ENCODE measurements around the gene CAVIN4. TPM values are rescaled to one million over a fixed set of nuclear protein-coding genes. Genes with fewer than 3 reads are reported as not detected.

Gene CAVIN4
- total RNA-seq, 1 donor from 2014 or later: 0.62 TPM

- H3K36me3 Mint-ChIP-seq (ENCODE audit: low read depth): no peaks in the 10 kb centered on the region
- H3K9me3 Mint-ChIP-seq (ENCODE audit: low read depth): no peaks in the 10 kb centered on the region
- TF ChIP-seq CTCF (IDR thresholded peaks at IDR 0.05): peak; percentile 85
- H3K27me3 Mint-ChIP-seq (ENCODE audit: low read depth): peaks cover 3% of the 10 kb centered on the region
- no peak overlapping the region for H3K27ac Mint-ChIP-seq (ENCODE audit: unreplicated experiment)
- H3K4me3 Mint-ChIP-seq (ENCODE audit: unreplicated experiment): no peak overlapping the region
- DNase-seq (ENCODE audit: low spot score): no peak
- peaks cover 14% of the 10 kb centered on the region for H3K4me1 Mint-ChIP-seq (ENCODE audit: low read depth)
These were observed 24.5 kb downstream of the CAVIN4 start for GRCh38 chr9:100602342-100602801.

GRCh38 chr9:100605405-100605804, 27.5 kb downstream of the CAVIN4 start:
- Mint-ChIP-seq H3K36me3 (ENCODE audit: low read depth) (no peaks in the 10 kb centered on the region), H3K27ac (ENCODE audit: unreplicated experiment) (no peak overlapping the region), H3K9me3 (ENCODE audit: low read depth) (no peaks in the 10 kb centered on the region), H3K4me1 (ENCODE audit: low read depth) (no peaks in the 10 kb centered on the region), H3K4me3 (ENCODE audit: unreplicated experiment) (no peak overlapping the region), H3K27me3 (ENCODE audit: low read depth) (peaks cover 3% of the 10 kb centered on the region)
- TF ChIP-seq CTCF (IDR thresholded peaks at IDR 0.05): no peak
- DNase-seq (ENCODE audit: low spot score): no peak

- Mint-ChIP-seq H3K9me3 (ENCODE audit: low read depth) (peaks cover 27% of the 10 kb centered on the region), H3K36me3 (ENCODE audit: low read depth) (peaks cover 3% of the 10 kb centered on the region), H3K27ac (ENCODE audit: unreplicated experiment) (no peak overlapping the region), H3K4me3 (ENCODE audit: unreplicated experiment) (no peak overlapping the region), H3K27me3 (ENCODE audit: low read depth) (no peaks in the 10 kb centered on the region), H3K4me1 (ENCODE audit: low read depth) (no peaks in the 10 kb centered on the region)
- TF ChIP-seq CTCF (IDR thresholded peaks at IDR 0.05): no peak
- DNase-seq (ENCODE audit: low spot score): no peak
These were observed 41.3 kb downstream of the CAVIN4 start for GRCh38 chr9:100619194-100619593.

- H3K9me3 Mint-ChIP-seq (ENCODE audit: low read depth): peaks cover 27% of the 10 kb centered on the region
- TF ChIP-seq CTCF (IDR thresholded peaks at IDR 0.05): no peak
- no peak for DNase-seq (ENCODE audit: low spot score)
- H3K36me3 Mint-ChIP-seq (ENCODE audit: low read depth): peaks cover 3% of the 10 kb centered on the region
- no peak overlapping the region for H3K27ac Mint-ChIP-seq (ENCODE audit: unreplicated experiment)
- no peak overlapping the region for H3K4me3 Mint-ChIP-seq (ENCODE audit: unreplicated experiment)
- no peaks in the 10 kb centered on the region for H3K4me1 Mint-ChIP-seq (ENCODE audit: low read depth)
- H3K27me3 Mint-ChIP-seq (ENCODE audit: low read depth): no peaks in the 10 kb centered on the region
These were observed 41.8 kb downstream of the CAVIN4 start for GRCh38 chr9:100619665-100620064.

GRCh38 chr9:100623969-100624368, 46.1 kb downstream of the CAVIN4 start:
- Mint-ChIP-seq H3K27ac (ENCODE audit: unreplicated experiment) (no peak overlapping the region), H3K4me1 (ENCODE audit: low read depth) (no peaks in the 10 kb centered on the region), H3K36me3 (ENCODE audit: low read depth) (no peaks in the 10 kb centered on the region), H3K27me3 (ENCODE audit: low read depth) (peaks cover 6% of the 10 kb centered on the region), H3K9me3 (ENCODE audit: low read depth) (peaks cover 5% of the 10 kb centered on the region), H3K4me3 (ENCODE audit: unreplicated experiment) (no peak overlapping the region)
- no peak for DNase-seq (ENCODE audit: low spot score)
- no peak for TF ChIP-seq CTCF (IDR thresholded peaks at IDR 0.05)

Data from chondrocyte (in vitro differentiated cells).